Cerebellar cortex (tissue), 1 donor: ENCODE data around the gene DAGLB.

Experiments
- DNase-seq: peaks from one replicate; pipeline ENCODE4 v3.0.0-alpha.2; 2015; ENCODE audit warnings: low spot score

DAGLB gene

DNA sequence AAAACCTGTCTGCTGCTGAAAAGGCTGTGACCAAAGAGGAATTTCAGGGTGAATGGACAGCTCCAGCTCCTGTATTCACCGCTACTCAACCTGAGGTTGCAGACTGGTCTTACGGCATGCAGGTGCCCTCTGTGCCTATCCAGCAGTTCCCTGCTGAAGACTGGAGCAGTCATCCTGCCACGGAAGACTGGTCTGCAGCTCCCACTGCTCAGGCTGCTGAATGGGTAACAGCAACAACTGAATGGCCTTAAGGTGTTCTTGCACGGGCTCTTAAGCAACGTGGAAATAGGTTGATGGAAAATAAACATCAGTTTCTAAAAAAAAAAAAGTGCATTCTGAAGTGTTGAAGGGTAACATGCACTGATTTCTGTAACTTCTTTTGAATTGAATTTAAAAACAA lies 82.3 kb downstream of the DAGLB start:
- DNase-seq = no peak

- DNase-seq = no peak
Observed at GRCh38 chr7:6360841-6361240, 86.9 kb downstream of the DAGLB start.

GRCh38 chr7:6359734-6360133 lies 88.0 kb downstream of the DAGLB start:
- no peak for DNase-seq
